ENCODE data around the gene GAK.

GRCh38 chr4:872241-872981 is 59.7 kb downstream of the GAK start:
- TF ChIP-seq REXO4 (CRISPR knock-in tag; IDR thresholded peaks at IDR 0.05; ENCODE audit: borderline replicate concordance), result no peak
- TF ChIP-seq POLR2A (IDR thresholded peaks at IDR 0.05; ENCODE audit: insufficient read depth in 1 of 2, low read depth in 2 of 2, low read length in 2 of 2), result no peak
- TF ChIP-seq, protein P1, sequence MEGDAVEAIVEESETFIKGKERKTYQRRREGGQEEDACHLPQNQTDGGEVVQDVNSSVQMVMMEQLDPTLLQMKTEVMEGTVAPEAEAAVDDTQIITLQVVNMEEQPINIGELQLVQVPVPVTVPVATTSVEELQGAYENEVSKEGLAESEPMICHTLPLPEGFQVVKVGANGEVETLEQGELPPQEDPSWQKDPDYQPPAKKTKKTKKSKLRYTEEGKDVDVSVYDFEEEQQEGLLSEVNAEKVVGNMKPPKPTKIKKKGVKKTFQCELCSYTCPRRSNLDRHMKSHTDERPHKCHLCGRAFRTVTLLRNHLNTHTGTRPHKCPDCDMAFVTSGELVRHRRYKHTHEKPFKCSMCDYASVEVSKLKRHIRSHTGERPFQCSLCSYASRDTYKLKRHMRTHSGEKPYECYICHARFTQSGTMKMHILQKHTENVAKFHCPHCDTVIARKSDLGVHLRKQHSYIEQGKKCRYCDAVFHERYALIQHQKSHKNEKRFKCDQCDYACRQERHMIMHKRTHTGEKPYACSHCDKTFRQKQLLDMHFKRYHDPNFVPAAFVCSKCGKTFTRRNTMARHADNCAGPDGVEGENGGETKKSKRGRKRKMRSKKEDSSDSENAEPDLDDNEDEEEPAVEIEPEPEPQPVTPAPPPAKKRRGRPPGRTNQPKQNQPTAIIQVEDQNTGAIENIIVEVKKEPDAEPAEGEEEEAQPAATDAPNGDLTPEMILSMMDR (CRISPR knock-in tag; IDR thresholded peaks at IDR 0.05), result no peak
- no peak for TF ChIP-seq TAF1 (CRISPR knock-in tag; IDR thresholded peaks at IDR 0.05)
- TF ChIP-seq ZBTB40 (IDR thresholded peaks at IDR 0.05), result no peak
- TF ChIP-seq ZBTB40 (CRISPR knock-in tag; IDR thresholded peaks at IDR 0.05), result no peak
- no peak for TF ChIP-seq ZNF768 (CRISPR knock-in tag; IDR thresholded peaks at IDR 0.05)
- no peak for TF ChIP-seq ZNF850 (CRISPR knock-in tag; conservative IDR thresholded peaks at IDR 0.05)
- no peak for TF ChIP-seq CAMTA2 (CRISPR knock-in tag; IDR thresholded peaks at IDR 0.05; ENCODE audit: borderline replicate concordance)
- TF ChIP-seq SRSF9 (IDR thresholded peaks at IDR 0.05; ENCODE audit: borderline replicate concordance, insufficient read depth, low read depth, low read length, poor library complexity, severe bottlenecking), result no peak
